Panc1 (cell line): ENCODE measurements around the gene FGD4. TPM values are rescaled to one million over a fixed set of nuclear protein-coding genes. Genes with fewer than 3 reads are reported as not detected.

Experiments used
- ATAC-seq: fragments of 200-7000 bp; cut with Tn5 transposase; 2 replicates; pipeline ENCODE4 v1.9.1; 2020; ENCODE audit warnings: mild to moderate bottlenecking, moderate library complexity
- BruUV-seq: library from RNA; stranded (reverse); fragments of 400-500 nt; replicated peaks from 2 replicates; lab custom pipeline; 2021; lab: Mats Ljungman, UMichigan
- CTCF ChIA-PET: fragments of 300-600 bp; sonication (Branson Sonifier 250); formaldehyde crosslinking; loops from one replicate; lab custom pipeline; 2022; ENCODE audit warnings: antibody characterized with exemption; lab: Charles Lee
- POLR2A ChIA-PET: fragments of 300-600 bp; sonication (Branson Sonifier 250); formaldehyde crosslinking; loops from one replicate; lab custom pipeline; 2022; ENCODE audit warnings: antibody characterized with exemption; lab: Charles Lee
- DNase-seq: peaks from one replicate; pipeline ENCODE4 v3.0.0-alpha.2; 2010; ENCODE audit warnings: low read depth, low spot score
- H3K27ac ChIP-seq: 2 replicates; pipeline ENCODE4 v1.5.1; 2011; ENCODE audit warnings: mild to moderate bottlenecking, low read length, inconsistent platforms
- H3K27me3 ChIP-seq: fragments of 200-500 bp; sonication (Bioruptor generic); 2 replicates; pipeline ENCODE4 v1.6.0; 2014; ENCODE audit warnings: low read length, inconsistent platforms; ENCODE audit not compliant: control insufficient read depth, insufficient read depth
- H3K36me3 ChIP-seq: fragments of 200-500 bp; sonication (Bioruptor generic); 2 replicates; pipeline ENCODE4 v1.5.1; 2014; ENCODE audit warnings: inconsistent platforms, mild to moderate bottlenecking, low read length, moderate library complexity; ENCODE audit not compliant: control insufficient read depth, insufficient read depth
- H3K4me1 ChIP-seq: 2 replicates; pipeline ENCODE4 v1.5.1; 2011; ENCODE audit warnings: inconsistent platforms, mild to moderate bottlenecking, low read length, moderate library complexity; ENCODE audit not compliant: control insufficient read depth, insufficient read depth
- H3K4me3 ChIP-seq, 2 experiments: 2 replicates each; pipeline ENCODE4 v1.5.1; 2011 to 2012; ENCODE audit warnings: low read depth in 2 of 2, low read length in 2 of 2, mild to moderate bottlenecking in 2 of 2, inconsistent platforms in 1 of 2, moderate library complexity in 1 of 2
- H3K9me3 ChIP-seq: fragments of 200-500 bp; sonication (Bioruptor generic); 2 replicates; pipeline ENCODE4 v1.5.1; 2014; ENCODE audit warnings: low read depth, mild to moderate bottlenecking, inconsistent platforms, low read length, moderate library complexity; ENCODE audit not compliant: control insufficient read depth, insufficient read depth
- POLR2AphosphoS5 ChIP-seq: IDR thresholded peaks from 2 replicates; pipeline ENCODE4 v1.6.1; 2012; ENCODE audit warnings: mild to moderate bottlenecking, low read depth, low read length, moderate library complexity
- REST ChIP-seq, 2 experiments: IDR thresholded peaks; 2 replicates each; pipeline ENCODE4 v1.6.1; 2011 to 2012; ENCODE audit warnings: low read depth in 2 of 2, control low read depth in 1 of 2, low read length in 1 of 2, mild to moderate bottlenecking in 1 of 2, moderate library complexity in 1 of 2; ENCODE audit not compliant: insufficient read depth in 1 of 2
- SIN3A ChIP-seq: IDR thresholded peaks from 2 replicates; pipeline ENCODE4 v1.6.1; 2012; ENCODE audit warnings: low read depth, mild to moderate bottlenecking, low read length, moderate library complexity, borderline replicate concordance; ENCODE audit not compliant: insufficient read depth
- TCF7L2 ChIP-seq: IDR thresholded peaks from 2 replicates; pipeline ENCODE4 v1.6.1; 2011; ENCODE audit warnings: mild to moderate bottlenecking, low read depth, low read length, inconsistent platforms
- in situ Hi-C: cut with HindIII; loops from 2 replicates; pipeline ENCODE4 v1.10.0; 2016; ENCODE audit warnings: low sequenced_read_pairs, low pct_unique_long_range_greater_than_20kb
- intact Hi-C: fragments of 100-400 bp; cut with micrococcal nuclease; formaldehyde crosslinking; loops from one replicate; pipeline ENCODE4 v1.10.0; 2022; ENCODE audit not compliant: unreplicated experiment
- total RNA-seq: library from RNA; stranded (reverse); gene quantifications from one replicate; pipeline ENCODE4 v1.2.1, GENCODE V29; 2021; ENCODE audit not compliant: unreplicated experiment

Gene FGD4
- total RNA-seq, 1 experiment from 2014 or later = 5.0 TPM

GRCh38 chr12:32617534-32617933, 218.2 kb downstream of the FGD4 start:
- no peaks in the 10 kb centered on the region for H3K4me1 ChIP-seq
- H3K9me3 ChIP-seq = no peaks in the 10 kb centered on the region
- H3K27me3 ChIP-seq = no peaks in the 10 kb centered on the region
- ATAC-seq = no peak
- CTCF ChIA-PET = no interaction called here
- no peaks in the 10 kb centered on the region for H3K36me3 ChIP-seq
- no TSS peak for BruUV-seq
- no peak for TF ChIP-seq SIN3A
- no peak for TF ChIP-seq REST (IDR thresholded peaks at IDR 0.05; ENCODE audit: insufficient read depth in 1 of 2, low read depth in 2 of 2, low read length in 1 of 2)
- TF ChIP-seq POLR2AphosphoS5 = no peak
- H3K4me3 ChIP-seq = no peak overlapping the region
- no peak overlapping the region for H3K27ac ChIP-seq
- intact Hi-C loops = no loop called here
- DNase-seq = no peak
- in situ Hi-C loops = no loop called here
- POLR2A ChIA-PET = no interaction called here

DNA sequence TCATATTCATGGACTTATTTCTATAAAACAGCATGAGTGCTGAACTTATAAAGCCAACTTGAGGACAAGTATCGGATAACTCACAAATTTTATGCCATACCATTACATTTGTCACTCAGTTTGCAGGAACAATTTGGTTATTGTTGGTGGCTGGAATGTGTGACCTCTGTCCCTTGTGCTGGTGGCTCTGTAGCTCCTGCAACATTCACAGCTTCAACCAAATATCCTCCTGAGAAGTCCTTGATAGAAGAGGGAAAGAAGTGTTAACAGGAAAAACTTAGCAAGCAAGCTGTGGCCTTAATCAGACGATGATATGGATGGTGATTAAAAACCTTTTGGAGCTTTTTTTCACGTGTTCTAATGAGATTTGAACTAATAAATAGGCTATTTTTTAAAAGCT, 218.8 kb downstream of the FGD4 start:
- ChIA-PET POLR2A (no interaction called here), CTCF (no interaction called here)
- TF ChIP-seq SIN3A (no peak), TCF7L2 (no peak), POLR2AphosphoS5 (no peak), REST (IDR thresholded peaks at IDR 0.05; ENCODE audit: insufficient read depth in 1 of 2, low read depth in 2 of 2, low read length in 1 of 2) (no peak)
- DNase-seq (no peak), ATAC-seq (no peak)
- BruUV-seq = no TSS peak
- Histone ChIP-seq H3K9me3 (no peaks in the 10 kb centered on the region), H3K27ac (no peak overlapping the region), H3K4me1 (no peaks in the 10 kb centered on the region), H3K27me3 (no peaks in the 10 kb centered on the region), H3K36me3 (no peaks in the 10 kb centered on the region), H3K4me3 (no peak overlapping the region)
- in situ Hi-C loops (no loop called here), intact Hi-C loops (no loop called here)

DNA sequence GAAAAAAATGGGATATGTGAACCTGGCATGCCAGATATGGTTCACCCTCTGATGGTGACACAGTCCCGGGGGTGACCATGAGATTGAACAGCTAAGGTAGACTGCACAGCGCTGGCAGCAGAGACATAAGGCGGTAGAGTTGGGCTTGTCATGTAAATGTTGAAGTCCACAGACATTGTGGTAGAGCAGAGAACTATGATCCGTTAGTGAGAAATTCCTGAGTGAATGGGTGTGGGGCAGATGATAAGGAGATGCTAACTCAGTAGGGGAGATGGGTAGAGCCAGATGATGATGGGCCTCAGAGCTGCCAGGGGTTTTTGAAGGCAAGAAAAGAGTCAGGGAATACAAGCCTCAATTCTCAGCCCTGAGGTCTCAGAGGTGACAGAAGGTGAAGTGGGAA, 228.6 kb downstream of the FGD4 start:
- intact Hi-C loops = no loop called here

More for the DNA sequence above, 228.6 kb downstream of the FGD4 start:
- H3K27me3 ChIP-seq = no peaks in the 10 kb centered on the region
- H3K4me1 ChIP-seq = no peaks in the 10 kb centered on the region
- TF ChIP-seq SIN3A = no peak
- no peak for TF ChIP-seq TCF7L2
- no peak for TF ChIP-seq POLR2AphosphoS5
- TF ChIP-seq REST (IDR thresholded peaks at IDR 0.05; ENCODE audit: insufficient read depth in 1 of 2, low read depth in 2 of 2, low read length in 1 of 2) = no peak
- no peaks in the 10 kb centered on the region for H3K36me3 ChIP-seq
- ATAC-seq (no peak), DNase-seq (no peak)
- ChIA-PET CTCF (no interaction called here), POLR2A (no interaction called here)
- no peak overlapping the region for H3K27ac ChIP-seq
- H3K9me3 ChIP-seq = no peaks in the 10 kb centered on the region
- in situ Hi-C loops = no loop called here
- BruUV-seq = no TSS peak
- H3K4me3 ChIP-seq = no peak overlapping the region
